ENCODE results near the gene SUSD6. TPM values are rescaled to one million over a fixed set of nuclear protein-coding genes. Genes with fewer than 3 reads are reported as not detected.
A peak's percentile ranks its signal among the peaks of the same experiment; 100 is the strongest.

SUSD6 gene
- polyA plus RNA-seq, 1 of the 3 experiments (the other 2 are of a cell fraction) = 8.5 TPM

DNA sequence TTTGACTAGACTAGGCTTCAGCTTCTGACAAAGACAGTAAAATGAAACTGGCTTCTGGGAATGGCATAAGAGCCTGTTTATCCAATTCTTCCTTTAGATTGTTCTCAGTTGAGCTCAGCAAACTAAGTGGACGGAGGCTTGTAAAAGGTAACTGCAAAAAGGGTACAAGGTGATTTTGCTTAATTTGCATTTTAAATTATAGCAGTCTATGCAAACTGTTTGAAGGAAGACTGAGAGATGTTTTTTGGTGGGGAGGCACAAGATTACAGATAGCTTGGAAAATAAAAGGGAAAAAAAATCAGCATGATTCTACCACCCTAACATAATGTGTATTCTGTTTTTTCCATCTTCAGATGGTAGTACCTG, 5.0 kb downstream of the SUSD6 start:
- 78% methylated on average over 1 of the region's 1 CpG for WGBS (ENCODE audit: low lambda C conversion rate)
- no peaks in the 10 kb centered on the region for H3K9me3 ChIP-seq
- peaks cover 73% of the 10 kb centered on the region for H3K79me2 ChIP-seq (ENCODE audit: insufficient read depth)
- TF ChIP-seq RAD21 (IDR thresholded peaks at IDR 0.05; ENCODE audit: low read length) (no peak), POLR2AphosphoS5 (IDR thresholded peaks at IDR 0.05; ENCODE audit: low read depth, low read length) (no peak), GABPA (IDR thresholded peaks at IDR 0.05; ENCODE audit: low read depth) (no peak), FOSL2 (IDR thresholded peaks at IDR 0.05; ENCODE audit: borderline replicate concordance, low read depth) (no peak), CTCF (IDR thresholded peaks at IDR 0.05) (no peak), EP300 (IDR thresholded peaks at IDR 0.05; ENCODE audit: borderline replicate concordance in 1 of 2, low read depth in 1 of 2, low read length in 1 of 2) (no peak), FOXM1 (IDR thresholded peaks at IDR 0.05; ENCODE audit: low read depth) (no peak), MXI1 (IDR thresholded peaks at IDR 0.05; ENCODE audit: low read depth, low read length) (no peak), SMC3 (IDR thresholded peaks at IDR 0.05; ENCODE audit: low read depth, low read length) (no peak), CHD2 (IDR thresholded peaks at IDR 0.05; ENCODE audit: low read length, partially characterized antibody) (no peak), MAX (IDR thresholded peaks at IDR 0.05; ENCODE audit: low read depth) (no peak), MEF2A (IDR thresholded peaks at IDR 0.05; ENCODE audit: borderline replicate concordance, low read depth) (no peak), RCOR1 (IDR thresholded peaks at IDR 0.05; ENCODE audit: low read length) (no peak), GATA2 (CRISPR knock-in tag; IDR thresholded peaks at IDR 0.05) (no peak), SIN3A (IDR thresholded peaks at IDR 0.05; ENCODE audit: borderline replicate concordance, low read depth, low read length) (no peak)
- TF ChIP-seq, protein P1, sequence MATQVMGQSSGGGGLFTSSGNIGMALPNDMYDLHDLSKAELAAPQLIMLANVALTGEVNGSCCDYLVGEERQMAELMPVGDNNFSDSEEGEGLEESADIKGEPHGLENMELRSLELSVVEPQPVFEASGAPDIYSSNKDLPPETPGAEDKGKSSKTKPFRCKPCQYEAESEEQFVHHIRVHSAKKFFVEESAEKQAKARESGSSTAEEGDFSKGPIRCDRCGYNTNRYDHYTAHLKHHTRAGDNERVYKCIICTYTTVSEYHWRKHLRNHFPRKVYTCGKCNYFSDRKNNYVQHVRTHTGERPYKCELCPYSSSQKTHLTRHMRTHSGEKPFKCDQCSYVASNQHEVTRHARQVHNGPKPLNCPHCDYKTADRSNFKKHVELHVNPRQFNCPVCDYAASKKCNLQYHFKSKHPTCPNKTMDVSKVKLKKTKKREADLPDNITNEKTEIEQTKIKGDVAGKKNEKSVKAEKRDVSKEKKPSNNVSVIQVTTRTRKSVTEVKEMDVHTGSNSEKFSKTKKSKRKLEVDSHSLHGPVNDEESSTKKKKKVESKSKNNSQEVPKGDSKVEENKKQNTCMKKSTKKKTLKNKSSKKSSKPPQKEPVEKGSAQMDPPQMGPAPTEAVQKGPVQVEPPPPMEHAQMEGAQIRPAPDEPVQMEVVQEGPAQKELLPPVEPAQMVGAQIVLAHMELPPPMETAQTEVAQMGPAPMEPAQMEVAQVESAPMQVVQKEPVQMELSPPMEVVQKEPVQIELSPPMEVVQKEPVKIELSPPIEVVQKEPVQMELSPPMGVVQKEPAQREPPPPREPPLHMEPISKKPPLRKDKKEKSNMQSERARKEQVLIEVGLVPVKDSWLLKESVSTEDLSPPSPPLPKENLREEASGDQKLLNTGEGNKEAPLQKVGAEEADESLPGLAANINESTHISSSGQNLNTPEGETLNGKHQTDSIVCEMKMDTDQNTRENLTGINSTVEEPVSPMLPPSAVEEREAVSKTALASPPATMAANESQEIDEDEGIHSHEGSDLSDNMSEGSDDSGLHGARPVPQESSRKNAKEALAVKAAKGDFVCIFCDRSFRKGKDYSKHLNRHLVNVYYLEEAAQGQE (IDR thresholded peaks at IDR 0.05; ENCODE audit: low read depth, low read length) = no peak
- TF ChIP-seq, protein P2, sequence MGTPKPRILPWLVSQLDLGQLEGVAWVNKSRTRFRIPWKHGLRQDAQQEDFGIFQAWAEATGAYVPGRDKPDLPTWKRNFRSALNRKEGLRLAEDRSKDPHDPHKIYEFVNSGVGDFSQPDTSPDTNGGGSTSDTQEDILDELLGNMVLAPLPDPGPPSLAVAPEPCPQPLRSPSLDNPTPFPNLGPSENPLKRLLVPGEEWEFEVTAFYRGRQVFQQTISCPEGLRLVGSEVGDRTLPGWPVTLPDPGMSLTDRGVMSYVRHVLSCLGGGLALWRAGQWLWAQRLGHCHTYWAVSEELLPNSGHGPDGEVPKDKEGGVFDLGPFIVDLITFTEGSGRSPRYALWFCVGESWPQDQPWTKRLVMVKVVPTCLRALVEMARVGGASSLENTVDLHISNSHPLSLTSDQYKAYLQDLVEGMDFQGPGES (IDR thresholded peaks at IDR 0.05; ENCODE audit: low read depth, low read length) = no peak
- no peaks in the 10 kb centered on the region for H3K36me3 ChIP-seq (replicated peaks in 1 of 2; ENCODE audit: control insufficient read depth in 1 of 2, insufficient read depth in 2 of 2, low read length in 1 of 2)
- H3K9ac ChIP-seq = peak overlapping the region; percentile 26; the same call in 1 of the 2 replicates
- no peak for DNase-seq
- peaks cover 12 to 24% of the 10 kb centered on the region in 2 experiments; a peak in 3 of 4 replicates for H3K4me1 ChIP-seq (ENCODE audit: control insufficient read depth in 1 of 2, insufficient read depth in 2 of 2, low read depth in 1 of 2, low read length in 1 of 2)
- peaks cover 11% of the 10 kb centered on the region for H3F3A ChIP-seq (replicated peaks; ENCODE audit: insufficient read depth)
- CTCF ChIA-PET = interaction anchor here (1.4 kb wide), 1 partner anchor 13 kb away, joined by 3 read pairs; no protein-coding TSS in a partner anchor
- peak overlapping the region; percentile 73 for H3K4me2 ChIP-seq
- peak overlapping the region; percentile 31 to 34; a peak in 2 of 4 replicates for H3K4me3 ChIP-seq (ENCODE audit: low read depth in 2 of 2, low read length in 1 of 2)
- no peaks in the 10 kb centered on the region for H4K20me1 ChIP-seq (ENCODE audit: insufficient read depth)
- H3K27me3 ChIP-seq (ENCODE audit: insufficient read depth) = no peaks in the 10 kb centered on the region
- POLR2A ChIA-PET = interaction anchor here (0.8 kb wide), 1 partner anchor 151 kb away, joined by 3 read pairs; the partner anchor contains the start of gene SRSF5
- no peaks in the 10 kb centered on the region for H3K9me2 ChIP-seq
- H2AFZ ChIP-seq (ENCODE audit: low read depth) = no peak overlapping the region
- H3K27ac ChIP-seq (ENCODE audit: low read depth in 2 of 2, low read length in 1 of 2) = peak overlapping the region; percentile 73 to 86
